ENCODE data around the gene C1R. TPM values are rescaled to one million over a fixed set of nuclear protein-coding genes. Genes with fewer than 3 reads are reported as not detected.

The C1R gene
- total and polyA plus RNA-seq, 2 of the 8 experiments (the other 6 are each of a cell fraction or from before 2014, with no cell fraction given) = 6.9 to 16.3 TPM

- no peak overlapping the region for H3K18ac ChIP-seq (ENCODE audit: extremely low read depth, low read length)
- no peak for TF ChIP-seq SP4 (IDR thresholded peaks at IDR 0.05; ENCODE audit: low read length)
- no peak for TF ChIP-seq BACH1 (IDR thresholded peaks at IDR 0.05; ENCODE audit: low read length)
- TF ChIP-seq KDM1A (IDR thresholded peaks at IDR 0.05; ENCODE audit: borderline replicate concordance, low read length) = no peak
- TF ChIP-seq RNF2 (IDR thresholded peaks at IDR 0.05; ENCODE audit: borderline replicate concordance, low read depth, low read length, missing control alignments, poor library complexity, severe bottlenecking) = no peak
- TF ChIP-seq RFX5 (IDR thresholded peaks at IDR 0.05; ENCODE audit: borderline replicate concordance, low read depth, low read length) = no peak
- TF ChIP-seq POLR2A (IDR thresholded peaks at IDR 0.05; ENCODE audit: control extremely low read depth in 1 of 2, low read depth in 2 of 2, low read length in 2 of 2) = no peak
- TF ChIP-seq GABPA (IDR thresholded peaks at IDR 0.05; ENCODE audit: borderline replicate concordance, insufficient read depth, low read length) = no peak
- no peak for TF ChIP-seq SP2 (IDR thresholded peaks at IDR 0.05; ENCODE audit: low read length)
- peaks cover 16% of the 10 kb centered on the region for H3K23me2 ChIP-seq (ENCODE audit: low read depth, low read length)
- H3K9me3 ChIP-seq (ENCODE audit: insufficient read depth in 2 of 2, low read depth in 1 of 2, low read length in 1 of 2) = no peaks in the 10 kb centered on the region
- no peaks in the 10 kb centered on the region for H3K79me2 ChIP-seq (ENCODE audit: control insufficient read depth in 1 of 2, insufficient read depth in 2 of 2, low read length in 2 of 2)
- H2BK20ac ChIP-seq (ENCODE audit: low read length) = no peak overlapping the region
- no peak overlapping the region for H2BK5ac ChIP-seq (ENCODE audit: low read depth, low read length)
- no peak overlapping the region for H3K4me2 ChIP-seq (ENCODE audit: insufficient read depth in 1 of 2, low read depth in 2 of 2, low read length in 2 of 2)
- peaks cover 2% of the 10 kb centered on the region; the same call in 1 of the 2 replicates for H3K79me1 ChIP-seq (ENCODE audit: low read depth, low read length)
- peaks cover 0 to 1% (median 0%) of the 10 kb centered on the region in 4 experiments; a peak in 2 of 7 replicates for H3K27me3 ChIP-seq (replicated peaks in 1 of 4; ENCODE audit: control insufficient read depth in 3 of 4, extremely low read depth in 1 of 4, insufficient read depth in 3 of 4, low read length in 3 of 4)
- H3K4ac ChIP-seq (replicated peaks; ENCODE audit: insufficient read length, low read depth, low read length) = no peak overlapping the region
- H2BK12ac ChIP-seq (ENCODE audit: low read depth, low read length) = no peak overlapping the region
- no peak overlapping the region for H4K5ac ChIP-seq (ENCODE audit: insufficient read length, low read depth, low read length)
- H2BK120ac ChIP-seq (replicated peaks; ENCODE audit: low read depth, low read length) = no peak overlapping the region
- DNase-seq (ENCODE audit: low read depth in 1 of 2, low spot score in 2 of 2) (no peak), FAIRE-seq (no peak)
- H4K20me1 ChIP-seq (replicated peaks in 1 of 2; ENCODE audit: control insufficient read depth in 1 of 2, insufficient read depth in 2 of 2, low read length in 2 of 2) = peaks cover 0 to 3% of the 10 kb centered on the region in 2 experiments
- no peak overlapping the region for H3K56ac ChIP-seq (replicated peaks; ENCODE audit: insufficient read length, low read depth, low read length)
- no peak overlapping the region for H2BK15ac ChIP-seq (ENCODE audit: low read length)
- WGBS, 2 experiments (ENCODE audit: extremely low coverage in 1 of 2, insufficient coverage in 1 of 2, insufficient read length in 1 of 2, insufficient replicate concordance in 2 of 2, low coverage in 1 of 2, low lambda C conversion rate in 2 of 2, missing lambda C conversion rate in 1 of 2) = 85% methylated on average over 12 of the region's 12 CpGs; no CpG with 5 or more reads in 1 of the 2 experiments
- no peak overlapping the region for H3K27ac ChIP-seq (ENCODE audit: low read depth, low read length)
- no peak overlapping the region for H3K4me3 ChIP-seq (ENCODE audit: extremely low read depth in 1 of 4, insufficient read depth in 2 of 4, low read depth in 3 of 4, low read length in 4 of 4)
- peaks cover 0 to 7% (median 2%) of the 10 kb centered on the region in 4 experiments; a peak in 5 of 7 replicates for H3K4me1 ChIP-seq (replicated peaks in 1 of 4; ENCODE audit: control insufficient read depth in 3 of 4, insufficient read depth in 4 of 4, low read length in 3 of 4)
- H3K14ac ChIP-seq (ENCODE audit: insufficient read length) = no peak overlapping the region
- H2AFZ ChIP-seq (ENCODE audit: low read length) = no peak overlapping the region
- ChIA-PET CTCF (ENCODE audit: partially characterized antibody) (interaction anchor here (2.5 kb wide), 1 partner anchor 10 kb away, joined by 14 read pairs; no protein-coding TSS in a partner anchor), POLR2A (ENCODE audit: partially characterized antibody) (interaction anchor here (1.3 to 1.7 kb wide), 2 partner anchors 27 to 44 kb away, joined by 3 to 5 read pairs; no protein-coding TSS in a partner anchor)
- no peak overlapping the region for H3K23ac ChIP-seq (ENCODE audit: insufficient read length)
- no peak overlapping the region for H3K9ac ChIP-seq (replicated peaks in 1 of 4; ENCODE audit: extremely low read depth in 1 of 4, low read depth in 3 of 4, low read length in 3 of 4)
- H4K8ac ChIP-seq (ENCODE audit: extremely low read depth, insufficient read depth, low read length) = no peak overlapping the region
- no peak overlapping the region for H2AK5ac ChIP-seq (ENCODE audit: low read depth, low read length)
- H4K91ac ChIP-seq (replicated peaks; ENCODE audit: insufficient read length, low read length) = no peak overlapping the region
- peaks cover 4 to 20% (median 9%) of the 10 kb centered on the region in 4 experiments; a peak in 7 of 8 replicates for H3K36me3 ChIP-seq (ENCODE audit: control insufficient read depth in 2 of 4, insufficient read depth in 4 of 4, low read length in 3 of 4)
Observed at GRCh38 chr12:7134396-7135166, 42.3 kb upstream of the C1R start.
